Panc1 (cell line): ENCODE measurements around the gene SNTG2. TPM values are rescaled to one million over a fixed set of nuclear protein-coding genes. Genes with fewer than 3 reads are reported as not detected.
A peak's percentile ranks its signal among the peaks of the same experiment; 100 is the strongest.

Source experiments
- ATAC-seq: fragments of 200-7000 bp; cut with Tn5 transposase; 2 replicates; pipeline ENCODE4 v1.9.1; 2020; ENCODE audit warnings: mild to moderate bottlenecking, moderate library complexity
- BruUV-seq: library from RNA; stranded (reverse); fragments of 400-500 nt; replicated peaks from 2 replicates; lab custom pipeline; 2021; lab: Mats Ljungman, UMichigan
- CTCF ChIA-PET: fragments of 300-600 bp; sonication (Branson Sonifier 250); formaldehyde crosslinking; loops from one replicate; lab custom pipeline; 2022; ENCODE audit warnings: antibody characterized with exemption; lab: Charles Lee
- POLR2A ChIA-PET: fragments of 300-600 bp; sonication (Branson Sonifier 250); formaldehyde crosslinking; loops from one replicate; lab custom pipeline; 2022; ENCODE audit warnings: antibody characterized with exemption; lab: Charles Lee
- DNase-seq: peaks from one replicate; pipeline ENCODE4 v3.0.0-alpha.2; 2010; ENCODE audit warnings: low read depth, low spot score
- H3K27ac ChIP-seq: 2 replicates; pipeline ENCODE4 v1.5.1; 2011; ENCODE audit warnings: mild to moderate bottlenecking, low read length, inconsistent platforms
- H3K27me3 ChIP-seq: fragments of 200-500 bp; sonication (Bioruptor generic); 2 replicates; pipeline ENCODE4 v1.6.0; 2014; ENCODE audit warnings: low read length, inconsistent platforms; ENCODE audit not compliant: control insufficient read depth, insufficient read depth
- H3K36me3 ChIP-seq: fragments of 200-500 bp; sonication (Bioruptor generic); 2 replicates; pipeline ENCODE4 v1.5.1; 2014; ENCODE audit warnings: inconsistent platforms, mild to moderate bottlenecking, low read length, moderate library complexity; ENCODE audit not compliant: control insufficient read depth, insufficient read depth
- H3K4me1 ChIP-seq: 2 replicates; pipeline ENCODE4 v1.5.1; 2011; ENCODE audit warnings: inconsistent platforms, mild to moderate bottlenecking, low read length, moderate library complexity; ENCODE audit not compliant: control insufficient read depth, insufficient read depth
- H3K4me3 ChIP-seq, 2 experiments: 2 replicates each; pipeline ENCODE4 v1.5.1; 2011 to 2012; ENCODE audit warnings: low read depth in 2 of 2, low read length in 2 of 2, mild to moderate bottlenecking in 2 of 2, inconsistent platforms in 1 of 2, moderate library complexity in 1 of 2
- H3K9me3 ChIP-seq: fragments of 200-500 bp; sonication (Bioruptor generic); 2 replicates; pipeline ENCODE4 v1.5.1; 2014; ENCODE audit warnings: low read depth, mild to moderate bottlenecking, inconsistent platforms, low read length, moderate library complexity; ENCODE audit not compliant: control insufficient read depth, insufficient read depth
- CTCF ChIP-seq: fragments of 450-650 bp; IDR thresholded peaks from 2 replicates; pipeline ENCODE4 v1.5.1; 2017; ENCODE audit warnings: mild to moderate bottlenecking
- POLR2AphosphoS5 ChIP-seq: IDR thresholded peaks from 2 replicates; pipeline ENCODE4 v1.6.1; 2012; ENCODE audit warnings: mild to moderate bottlenecking, low read depth, low read length, moderate library complexity
- REST ChIP-seq, 2 experiments: IDR thresholded peaks; 2 replicates each; pipeline ENCODE4 v1.6.1; 2011 to 2012; ENCODE audit warnings: low read depth in 2 of 2, control low read depth in 1 of 2, low read length in 1 of 2, mild to moderate bottlenecking in 1 of 2, moderate library complexity in 1 of 2; ENCODE audit not compliant: insufficient read depth in 1 of 2
- SIN3A ChIP-seq: IDR thresholded peaks from 2 replicates; pipeline ENCODE4 v1.6.1; 2012; ENCODE audit warnings: low read depth, mild to moderate bottlenecking, low read length, moderate library complexity, borderline replicate concordance; ENCODE audit not compliant: insufficient read depth
- TCF7L2 ChIP-seq: IDR thresholded peaks from 2 replicates; pipeline ENCODE4 v1.6.1; 2011; ENCODE audit warnings: mild to moderate bottlenecking, low read depth, low read length, inconsistent platforms
- in situ Hi-C: cut with HindIII; loops from 2 replicates; pipeline ENCODE4 v1.10.0; 2016; ENCODE audit warnings: low sequenced_read_pairs, low pct_unique_long_range_greater_than_20kb
- intact Hi-C: fragments of 100-400 bp; cut with micrococcal nuclease; formaldehyde crosslinking; loops from one replicate; pipeline ENCODE4 v1.10.0; 2022; ENCODE audit not compliant: unreplicated experiment
- total RNA-seq: library from RNA; stranded (reverse); gene quantifications from one replicate; pipeline ENCODE4 v1.2.1, GENCODE V29; 2021; ENCODE audit not compliant: unreplicated experiment

SNTG2 gene
- total RNA-seq, 1 experiment from 2014 or later: not detected

GRCh38 chr2:903223-903900 lies 47.3 kb upstream of the SNTG2 start:
- Histone ChIP-seq H3K27ac (no peak overlapping the region), H3K27me3 (no peaks in the 10 kb centered on the region), H3K4me3 (no peak overlapping the region), H3K4me1 (no peaks in the 10 kb centered on the region), H3K36me3 (no peaks in the 10 kb centered on the region), H3K9me3 (no peaks in the 10 kb centered on the region)
- ChIA-PET CTCF (no interaction called here), POLR2A (no interaction called here)
- no peak for TF ChIP-seq TCF7L2
- no peak for TF ChIP-seq REST (IDR thresholded peaks at IDR 0.05; ENCODE audit: insufficient read depth in 1 of 2, low read depth in 2 of 2, low read length in 1 of 2)
- TF ChIP-seq SIN3A: no peak
- no peak for TF ChIP-seq POLR2AphosphoS5
- TF ChIP-seq CTCF: peak; percentile 28; the same call in 1 of the 2 replicates
- BruUV-seq: no TSS peak
- intact Hi-C loops: no loop called here
- DNase-seq (no peak), ATAC-seq (no peak)
- in situ Hi-C loops: no loop called here

GRCh38 chr2:904246-905024 lies 46.2 kb upstream of the SNTG2 start:
- DNase-seq (no peak), ATAC-seq (no peak)
- H3K9me3 ChIP-seq: no peaks in the 10 kb centered on the region
- intact Hi-C loops (no loop called here), in situ Hi-C loops (no loop called here)
- ChIA-PET CTCF (no interaction called here), POLR2A (no interaction called here)
- TF ChIP-seq TCF7L2: no peak
- TF ChIP-seq POLR2AphosphoS5: no peak
- no peak for TF ChIP-seq SIN3A
- no peak for TF ChIP-seq CTCF
- TF ChIP-seq REST (IDR thresholded peaks at IDR 0.05; ENCODE audit: insufficient read depth in 1 of 2, low read depth in 2 of 2, low read length in 1 of 2): no peak
- no peaks in the 10 kb centered on the region for H3K4me1 ChIP-seq
- no peaks in the 10 kb centered on the region for H3K27me3 ChIP-seq
- H3K36me3 ChIP-seq: no peaks in the 10 kb centered on the region
- BruUV-seq: no TSS peak
- no peak overlapping the region for H3K4me3 ChIP-seq
- H3K27ac ChIP-seq: no peak overlapping the region
